ENCODE data around the gene MDN1. TPM values are rescaled to one million over a fixed set of nuclear protein-coding genes. Genes with fewer than 3 reads are reported as not detected.
A peak's percentile ranks its signal among the peaks of the same experiment; 100 is the strongest.
"Not testable (repeated sequence)": the region's sequence is repeated elsewhere in the genome, so short reads cannot be mapped to it uniquely, and the experiment has no call there.

Gene MDN1
- total RNA-seq, 2 donors from 2014 or later = 85.4 to 145 TPM

GRCh38 chr6:89830170-89830809 lies 10.7 kb upstream of the MDN1 start:
- WGBS, 2 experiments (ENCODE audit: insufficient coverage in 1 of 2, insufficient read length in 1 of 2) = 5 to 9% methylated on average over 5 to 13 of the region's 15 CpGs
- Mint-ChIP-seq H3K27ac (peak overlapping the region; percentile 99), H3K36me3 (ENCODE audit: low read depth) (peaks cover 33% of the 10 kb centered on the region), H3K4me3 (peak overlapping the region; percentile 96), H3K4me1 (peaks cover 11% of the 10 kb centered on the region), H3K9me3 (no peaks in the 10 kb centered on the region), H3K27me3 (ENCODE audit: insufficient read depth) (no peaks in the 10 kb centered on the region)
- Histone ChIP-seq H3K4me3 (ENCODE audit: low read length) (peak overlapping the region; percentile 87), H3K27ac (ENCODE audit: low read depth, low read length) (peak overlapping the region; percentile 60), H3K36me3 (ENCODE audit: control insufficient read depth, insufficient read depth, low read length) (peaks cover 32% of the 10 kb centered on the region), H3K9ac (ENCODE audit: extremely low read depth, low read length, poor library complexity, severe bottlenecking) (peak overlapping the region; percentile 60), H3K9me3 (ENCODE audit: control insufficient read depth, low read length) (no peaks in the 10 kb centered on the region), H3K27me3 (ENCODE audit: control insufficient read depth, insufficient read depth, low read length, poor library complexity, severe bottlenecking) (no peaks in the 10 kb centered on the region), H3K4me1 (ENCODE audit: control insufficient read depth, insufficient read depth, low read length) (no peaks in the 10 kb centered on the region)
- DNase-seq = no peak
- TF ChIP-seq, protein P1, sequence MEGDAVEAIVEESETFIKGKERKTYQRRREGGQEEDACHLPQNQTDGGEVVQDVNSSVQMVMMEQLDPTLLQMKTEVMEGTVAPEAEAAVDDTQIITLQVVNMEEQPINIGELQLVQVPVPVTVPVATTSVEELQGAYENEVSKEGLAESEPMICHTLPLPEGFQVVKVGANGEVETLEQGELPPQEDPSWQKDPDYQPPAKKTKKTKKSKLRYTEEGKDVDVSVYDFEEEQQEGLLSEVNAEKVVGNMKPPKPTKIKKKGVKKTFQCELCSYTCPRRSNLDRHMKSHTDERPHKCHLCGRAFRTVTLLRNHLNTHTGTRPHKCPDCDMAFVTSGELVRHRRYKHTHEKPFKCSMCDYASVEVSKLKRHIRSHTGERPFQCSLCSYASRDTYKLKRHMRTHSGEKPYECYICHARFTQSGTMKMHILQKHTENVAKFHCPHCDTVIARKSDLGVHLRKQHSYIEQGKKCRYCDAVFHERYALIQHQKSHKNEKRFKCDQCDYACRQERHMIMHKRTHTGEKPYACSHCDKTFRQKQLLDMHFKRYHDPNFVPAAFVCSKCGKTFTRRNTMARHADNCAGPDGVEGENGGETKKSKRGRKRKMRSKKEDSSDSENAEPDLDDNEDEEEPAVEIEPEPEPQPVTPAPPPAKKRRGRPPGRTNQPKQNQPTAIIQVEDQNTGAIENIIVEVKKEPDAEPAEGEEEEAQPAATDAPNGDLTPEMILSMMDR (conservative IDR thresholded peaks at IDR 0.05) = no peak

DNA sequence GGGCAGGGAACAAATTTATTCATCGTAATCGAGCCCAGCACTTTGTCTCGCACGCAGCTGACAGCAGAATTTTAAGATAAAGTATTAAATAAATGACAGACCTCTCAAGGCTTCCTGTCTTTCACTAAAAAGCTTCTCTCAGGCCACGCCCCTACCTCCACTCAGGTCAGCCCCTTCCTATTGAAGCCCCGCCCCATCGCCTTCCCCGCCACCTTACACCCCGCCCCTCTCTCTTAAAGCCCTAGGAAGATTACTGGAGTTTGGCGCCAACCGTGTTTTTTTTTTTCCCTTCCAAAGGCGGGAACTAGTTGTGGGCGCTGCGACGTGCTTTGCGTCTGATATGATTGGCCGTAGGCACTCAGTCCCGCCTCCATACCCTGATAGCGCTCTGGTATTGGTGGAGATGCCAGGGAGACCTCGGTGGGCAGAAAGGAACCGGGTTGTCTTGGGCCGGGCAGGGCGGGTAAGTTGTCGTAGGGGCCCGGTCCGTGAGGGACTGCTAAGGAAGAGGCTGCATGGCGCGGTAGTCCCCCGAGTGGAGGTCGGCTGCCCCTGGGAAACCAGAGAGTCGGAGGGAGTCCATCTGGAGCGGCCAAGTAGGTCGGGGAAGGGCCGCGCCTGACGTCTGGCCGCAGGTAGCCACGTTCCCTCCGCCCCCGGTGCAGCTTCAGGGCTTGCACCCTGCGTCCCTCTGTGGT lies 10.0 kb upstream of the MDN1 start, which contains the start of gene CASP8AP2:
Gene CASP8AP2, plus strand, starts transcription at position 409 of the 698 bp plus-strand sequence.
- H3K4me1 Mint-ChIP-seq = peaks cover 11% of the 10 kb centered on the region
- H3K27ac Mint-ChIP-seq = peak within 1 kb of the TSS; percentile 99
- TF ChIP-seq, protein P1 (conservative IDR thresholded peaks at IDR 0.05) = no peak
- H3K4me3 Mint-ChIP-seq = peak within 1 kb of the TSS; percentile 96
- 0% methylated on average over 21 to 41 of the region's 41 CpGs for WGBS, 2 experiments (ENCODE audit: insufficient coverage in 1 of 2, insufficient read length in 1 of 2)
- H3K36me3 Mint-ChIP-seq (ENCODE audit: low read depth) = peaks cover 27% of the 10 kb centered on the region
- Histone ChIP-seq H3K27ac (ENCODE audit: low read depth, low read length) (peak within 1 kb of the TSS; percentile 60), H3K9ac (ENCODE audit: extremely low read depth, low read length, poor library complexity, severe bottlenecking) (peak within 1 kb of the TSS; percentile 60), H3K9me3 (ENCODE audit: control insufficient read depth, low read length) (no peaks in the 10 kb centered on the region), H3K36me3 (ENCODE audit: control insufficient read depth, insufficient read depth, low read length) (peaks cover 26% of the 10 kb centered on the region), H3K4me3 (ENCODE audit: low read length) (peak within 1 kb of the TSS; percentile 87), H3K4me1 (ENCODE audit: control insufficient read depth, insufficient read depth, low read length) (no peaks in the 10 kb centered on the region), H3K27me3 (ENCODE audit: control insufficient read depth, insufficient read depth, low read length, poor library complexity, severe bottlenecking) (no peaks in the 10 kb centered on the region)
- DNase-seq = peak; percentile 99
- H3K27me3 Mint-ChIP-seq (ENCODE audit: insufficient read depth) = no peaks in the 10 kb centered on the region
- no peaks in the 10 kb centered on the region for H3K9me3 Mint-ChIP-seq

- H3K27me3 Mint-ChIP-seq (ENCODE audit: insufficient read depth) = no peaks in the 10 kb centered on the region
- peak overlapping the region; percentile 96 for H3K4me3 Mint-ChIP-seq
- TF ChIP-seq, protein P1 (conservative IDR thresholded peaks at IDR 0.05) = no peak
- H3K4me3 ChIP-seq (ENCODE audit: low read length) = peak overlapping the region; percentile 87
- H3K4me1 ChIP-seq (ENCODE audit: control insufficient read depth, insufficient read depth, low read length) = no peaks in the 10 kb centered on the region
- H3K27me3 ChIP-seq (ENCODE audit: control insufficient read depth, insufficient read depth, low read length, poor library complexity, severe bottlenecking) = no peaks in the 10 kb centered on the region
- WGBS, 2 experiments (ENCODE audit: insufficient coverage in 1 of 2, insufficient read length in 1 of 2) = 39 to 47% methylated on average over 14 to 18 of the region's 18 CpGs
- peak; percentile 65 for DNase-seq
- peak overlapping the region; percentile 94 for H3K27ac Mint-ChIP-seq
- peak overlapping the region; percentile 46 for H3K9ac ChIP-seq (ENCODE audit: extremely low read depth, low read length, poor library complexity, severe bottlenecking)
- H3K27ac ChIP-seq (ENCODE audit: low read depth, low read length) = no peak overlapping the region
- H3K9me3 Mint-ChIP-seq = no peaks in the 10 kb centered on the region
- peaks cover 26% of the 10 kb centered on the region for H3K36me3 Mint-ChIP-seq (ENCODE audit: low read depth)
- H3K9me3 ChIP-seq (ENCODE audit: control insufficient read depth, low read length) = no peaks in the 10 kb centered on the region
- peaks cover 22% of the 10 kb centered on the region for H3K36me3 ChIP-seq (ENCODE audit: control insufficient read depth, insufficient read depth, low read length)
- H3K4me1 Mint-ChIP-seq = peaks cover 11% of the 10 kb centered on the region
Measured at GRCh38 chr6:89828988-89829471, 9.4 kb upstream of the MDN1 start.

DNA sequence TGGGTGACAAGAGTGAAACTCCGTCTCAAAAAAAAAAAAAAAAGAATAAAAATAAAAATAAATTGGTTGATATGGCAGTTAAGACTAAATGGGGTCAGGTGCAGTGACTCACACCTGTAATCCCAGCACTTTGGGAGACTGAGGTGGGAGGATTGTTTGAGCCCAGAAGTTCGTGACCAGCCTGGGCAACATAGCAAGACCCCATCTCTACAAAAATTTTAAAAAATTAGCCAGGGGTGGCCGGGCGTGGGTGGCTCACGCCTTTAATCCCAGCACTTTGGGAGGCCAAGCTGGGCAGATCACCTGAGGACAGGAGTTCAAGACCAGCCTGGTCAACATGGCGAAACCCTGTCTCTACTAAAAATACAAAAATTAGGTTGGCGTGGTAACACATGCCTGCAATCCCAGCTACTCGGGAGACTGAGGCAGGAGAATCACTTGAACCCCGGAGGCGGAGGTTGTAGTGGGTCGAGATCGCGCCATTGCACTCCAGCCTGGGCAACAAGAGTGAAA lies 8.9 kb upstream of the MDN1 start:
- peak overlapping the region; percentile 94 for H3K27ac Mint-ChIP-seq
- H3K4me3 ChIP-seq (ENCODE audit: low read length) = peak overlapping the region; percentile 87

More for the DNA sequence above, 8.9 kb upstream of the MDN1 start:
- not testable (repeated sequence) for H3K4me1 ChIP-seq (ENCODE audit: control insufficient read depth, insufficient read depth, low read length); H3K9me3 ChIP-seq (ENCODE audit: control insufficient read depth, low read length); H3K9me3 Mint-ChIP-seq; H3K27ac ChIP-seq (ENCODE audit: low read depth, low read length); H3K27me3 Mint-ChIP-seq (ENCODE audit: insufficient read depth); H3K27me3 ChIP-seq (ENCODE audit: control insufficient read depth, insufficient read depth, low read length, poor library complexity, severe bottlenecking); DNase-seq
- H3K36me3 Mint-ChIP-seq (ENCODE audit: low read depth) = peaks cover 23% of the 10 kb centered on the region
- H3K36me3 ChIP-seq (ENCODE audit: control insufficient read depth, insufficient read depth, low read length) = peaks cover 17% of the 10 kb centered on the region
- 87 to 91% methylated on average over 11 to 12 of the region's 13 CpGs for WGBS, 2 experiments (ENCODE audit: insufficient coverage in 1 of 2, insufficient read length in 1 of 2)
- peak overlapping the region; percentile 46 for H3K9ac ChIP-seq (ENCODE audit: extremely low read depth, low read length, poor library complexity, severe bottlenecking)
- peak overlapping the region; percentile 96 for H3K4me3 Mint-ChIP-seq
- H3K4me1 Mint-ChIP-seq = peaks cover 11% of the 10 kb centered on the region
